Measurements from ENCODE around the gene PDZD2.
"Not testable (repeated sequence)": the region's sequence is repeated elsewhere in the genome, so short reads cannot be mapped to it uniquely, and the experiment has no call there.

Gene PDZD2

DNA sequence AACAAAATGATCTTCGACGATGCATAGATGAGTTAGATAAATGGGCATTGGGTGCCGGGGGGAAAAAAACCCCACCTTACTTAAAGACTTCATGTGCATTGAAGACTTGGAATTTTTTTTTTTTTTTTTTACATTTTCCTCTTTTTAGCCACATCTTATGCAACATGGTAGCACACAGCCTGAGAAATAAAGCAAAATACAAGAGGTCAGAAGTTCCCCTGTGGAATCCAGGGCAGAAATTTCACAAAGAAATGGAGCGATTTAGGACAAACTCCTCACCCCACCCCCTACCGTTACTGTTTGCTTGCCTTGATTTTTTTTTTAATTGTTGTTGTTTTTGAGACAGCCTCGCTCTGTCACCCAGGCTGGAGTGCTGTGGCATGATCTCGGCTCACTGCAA is 382.0 kb downstream of the PDZD2 start:
- DNase-seq = no peak

DNA sequence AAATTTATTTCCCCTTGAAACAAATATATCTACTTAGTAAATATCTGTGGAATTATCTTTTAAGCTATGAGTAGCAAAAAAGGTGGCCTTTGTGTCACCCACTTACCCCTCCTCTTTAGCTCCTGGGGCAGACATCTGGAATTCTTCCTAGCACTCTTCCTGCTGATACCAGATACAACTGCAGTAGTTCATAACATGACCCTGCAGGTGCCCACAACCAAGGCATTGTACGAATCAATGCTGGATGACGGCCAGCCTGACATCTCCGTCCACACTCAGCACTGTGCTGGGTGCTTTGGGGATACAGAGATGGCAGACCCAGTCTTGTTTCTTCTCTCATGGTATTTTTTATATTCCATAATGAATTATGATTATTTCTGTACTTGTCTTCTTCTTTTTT is 382.8 kb downstream of the PDZD2 start:
- DNase-seq = no peak

- no peak for DNase-seq
Measured at GRCh38 chr5:32022638-32023037, 383.7 kb downstream of the PDZD2 start.

- no peak for DNase-seq
Measured at GRCh38 chr5:32023816-32024215, 384.9 kb downstream of the PDZD2 start.

- DNase-seq = no peak
Measured at GRCh38 chr5:32024751-32025150, 385.8 kb downstream of the PDZD2 start.

GRCh38 chr5:32027093-32027716 is 388.3 kb downstream of the PDZD2 start:
- DNase-seq = no peak

- DNase-seq = no peak
Measured at GRCh38 chr5:32027717-32028458, 389.0 kb downstream of the PDZD2 start.

DNA sequence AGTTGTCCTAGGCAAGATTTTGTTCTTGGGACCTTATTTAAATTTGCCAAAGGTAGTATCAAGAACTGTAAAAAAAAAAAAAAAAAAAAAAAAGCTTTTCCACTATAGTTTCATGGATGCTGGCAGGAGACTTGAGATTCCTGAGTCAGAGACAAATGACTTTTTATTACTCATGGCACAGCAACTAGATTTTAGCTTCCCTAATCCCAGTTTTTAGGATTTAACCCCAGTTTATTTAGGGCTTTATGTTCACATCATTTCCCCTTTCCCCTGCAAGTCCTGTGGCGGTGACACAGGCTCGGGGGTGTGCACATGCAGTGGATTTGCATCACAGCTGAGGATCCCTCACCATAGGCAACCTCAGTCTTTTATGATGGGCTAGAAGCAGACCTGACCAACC is 390.3 kb downstream of the PDZD2 start:
- no peak for DNase-seq

- DNase-seq = no peak
Measured at GRCh38 chr5:32029781-32030180, 390.9 kb downstream of the PDZD2 start.

- no peak for DNase-seq
Measured at GRCh38 chr5:32030222-32030621, 391.3 kb downstream of the PDZD2 start.

- no peak for DNase-seq
Measured at GRCh38 chr5:32030686-32031085, 391.8 kb downstream of the PDZD2 start.

DNA sequence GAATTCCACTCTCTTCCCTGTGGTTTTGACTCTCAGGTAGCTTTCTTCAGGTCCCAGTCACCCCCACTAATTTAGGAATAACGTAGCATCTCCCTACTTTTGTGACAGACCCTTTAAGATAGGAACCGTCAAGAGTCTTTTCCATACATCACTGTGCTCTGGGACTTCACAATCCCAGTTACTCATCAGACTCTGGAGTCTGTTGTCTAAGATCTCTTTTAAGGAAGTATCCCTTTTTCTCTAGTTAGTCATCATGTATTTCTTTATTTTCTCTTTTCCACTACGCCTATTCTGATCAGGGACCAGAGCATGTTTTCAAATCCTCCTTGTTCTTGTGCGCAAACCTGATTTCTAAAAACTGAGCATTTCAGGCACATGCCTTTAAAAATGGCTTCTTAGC is 392.2 kb downstream of the PDZD2 start:
- DNase-seq = no peak

DNA sequence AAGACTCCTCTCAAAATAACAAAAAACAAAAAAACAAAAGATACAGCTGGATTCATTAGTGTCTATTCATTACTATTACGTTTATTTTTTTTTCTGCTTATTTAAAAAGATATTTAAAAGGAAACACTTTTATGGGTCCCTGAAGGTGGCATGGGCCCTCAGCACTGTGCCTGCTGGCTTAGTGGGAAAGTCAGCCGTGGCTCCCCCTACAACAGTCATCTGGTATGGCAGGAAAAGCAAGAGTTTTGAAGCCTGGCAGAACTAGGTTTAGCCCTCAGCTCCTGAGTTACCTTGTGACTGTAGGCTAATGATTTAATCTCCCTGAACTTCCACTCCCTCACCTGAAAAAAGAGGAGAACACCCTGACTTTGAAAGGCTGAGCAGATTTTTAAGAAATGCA is 399.6 kb downstream of the PDZD2 start:
- DNase-seq = no peak

DNA sequence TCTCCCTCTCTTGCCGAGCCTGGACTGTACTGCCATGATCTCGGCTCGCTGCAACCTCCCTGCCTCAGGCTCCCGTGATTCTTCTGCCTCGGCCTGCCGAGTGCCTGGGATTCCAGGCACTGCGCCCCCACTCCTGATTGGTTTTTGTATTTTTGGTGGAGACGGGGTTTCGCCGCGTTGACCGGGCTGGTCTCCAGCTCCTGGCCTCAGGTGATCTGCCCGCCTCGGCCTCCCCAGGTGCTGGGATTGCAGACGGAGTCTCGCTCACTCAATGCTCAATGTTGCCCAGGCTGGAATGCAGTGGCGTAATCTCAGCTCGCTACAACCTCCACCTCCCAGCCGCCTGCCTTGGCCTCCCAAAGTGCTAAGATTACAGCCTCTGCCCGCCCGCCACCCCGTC is 400.2 kb downstream of the PDZD2 start:
- not testable (repeated sequence) for DNase-seq

DNA sequence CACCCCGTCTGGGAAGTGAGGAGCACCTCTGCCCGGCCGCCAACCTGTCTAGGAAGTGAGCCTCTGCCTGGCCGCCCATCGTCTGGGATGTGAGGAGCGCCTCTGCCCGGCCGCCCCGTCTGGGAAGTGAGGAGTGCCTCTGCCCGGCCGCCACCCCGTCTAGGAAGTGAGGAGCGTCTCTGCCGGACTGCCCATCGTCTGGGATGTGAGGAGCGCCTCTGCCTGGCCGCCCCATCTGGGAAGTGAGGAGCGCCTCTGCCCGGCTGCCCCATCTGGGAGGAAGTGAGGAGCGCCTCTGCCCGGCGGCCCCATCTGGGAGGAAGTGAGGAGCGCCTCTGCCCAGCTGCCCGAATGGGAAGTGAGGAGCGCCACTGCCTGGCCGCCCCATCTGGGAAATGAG is 400.7 kb downstream of the PDZD2 start:
- not testable (repeated sequence) for DNase-seq

DNA sequence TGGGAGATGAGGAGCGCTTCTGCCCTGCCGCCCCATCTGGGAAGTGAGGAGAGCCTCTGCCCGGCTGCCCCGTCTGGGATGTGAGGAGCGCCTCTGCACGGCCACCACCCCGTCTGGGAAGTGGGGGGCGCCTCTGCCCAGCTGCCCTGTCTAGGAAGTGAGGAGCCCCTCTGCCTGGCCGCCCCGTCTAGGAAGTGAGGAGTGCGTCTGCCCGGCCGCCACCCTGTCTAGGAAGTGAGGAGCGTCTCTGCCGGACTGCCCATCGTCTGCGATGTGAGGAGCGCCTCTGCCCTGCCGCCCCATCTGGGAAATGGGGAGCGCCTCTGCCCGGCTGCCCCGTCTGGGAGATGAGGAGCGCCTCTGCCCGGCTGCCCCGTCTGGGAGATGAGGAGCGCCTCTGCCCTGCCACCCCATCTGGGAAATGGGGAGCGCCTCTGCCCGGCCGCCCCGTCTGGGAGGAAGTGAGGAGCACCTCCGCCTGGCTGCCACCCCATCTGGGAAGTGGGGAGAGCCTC is 401.3 kb downstream of the PDZD2 start:
- not testable (repeated sequence) for DNase-seq

DNA sequence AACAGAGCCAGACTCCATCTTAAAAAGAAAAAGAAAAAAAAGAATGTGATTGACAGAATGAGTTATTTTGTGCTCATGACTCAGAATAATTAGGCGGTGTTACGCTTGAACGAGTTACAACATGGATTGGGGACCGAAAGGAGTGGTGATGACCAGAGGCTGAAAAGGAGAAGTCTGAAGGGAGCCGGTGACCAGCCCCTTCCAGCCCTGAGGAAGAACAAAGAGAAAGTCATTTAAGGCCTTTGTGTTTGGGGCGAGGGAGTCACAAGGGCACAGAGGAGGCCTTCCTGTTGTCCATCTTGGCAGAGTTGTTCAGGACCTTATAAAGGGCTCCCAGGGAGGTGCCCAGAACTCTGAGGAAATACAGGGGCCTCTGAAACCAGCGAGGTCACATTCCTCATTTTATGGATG is 403.6 kb downstream of the PDZD2 start:
- no peak for DNase-seq

- DNase-seq = no peak
Measured at GRCh38 chr5:32043105-32043504, 404.2 kb downstream of the PDZD2 start.

GRCh38 chr5:32044434-32044833 is 405.5 kb downstream of the PDZD2 start:
- DNase-seq = no peak

DNA sequence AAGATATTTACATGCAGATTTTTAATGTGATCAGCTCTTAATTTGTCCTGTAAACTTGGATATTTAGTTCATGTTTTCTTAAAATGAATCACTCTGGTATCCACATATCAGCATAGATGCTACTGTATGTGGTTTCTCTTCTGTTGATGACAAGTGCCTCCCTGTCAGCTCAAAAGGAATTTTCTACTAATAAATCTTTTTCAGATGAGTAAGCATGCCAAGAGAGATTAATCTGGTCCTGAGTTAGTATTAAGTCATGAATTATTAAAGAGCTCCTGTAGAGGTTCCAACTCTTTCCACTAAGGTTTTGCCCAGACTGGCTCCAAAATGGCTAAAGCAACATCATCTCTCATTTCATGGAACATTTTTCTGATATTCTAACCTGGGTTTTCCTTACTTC is 406.0 kb downstream of the PDZD2 start:
- no peak for DNase-seq

DNA sequence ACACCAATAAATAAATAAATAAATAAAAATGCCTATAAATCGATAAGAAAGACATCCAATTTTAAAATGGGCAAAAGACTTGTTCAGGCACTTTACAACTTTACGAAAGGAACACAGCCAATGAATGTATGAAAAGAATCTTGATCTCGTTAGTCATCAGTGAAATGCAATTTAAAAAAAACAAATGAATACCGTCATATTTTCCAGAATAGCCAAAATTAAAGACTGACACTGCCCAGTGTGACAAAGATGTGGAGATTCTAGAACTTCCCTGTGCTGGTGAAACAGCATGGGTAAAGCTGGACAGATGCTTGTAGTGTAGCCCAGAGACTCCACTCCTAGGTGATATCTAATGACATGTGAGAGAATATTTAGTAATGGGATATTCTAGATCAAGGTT is 408.1 kb downstream of the PDZD2 start:
- no peak for DNase-seq

DNA sequence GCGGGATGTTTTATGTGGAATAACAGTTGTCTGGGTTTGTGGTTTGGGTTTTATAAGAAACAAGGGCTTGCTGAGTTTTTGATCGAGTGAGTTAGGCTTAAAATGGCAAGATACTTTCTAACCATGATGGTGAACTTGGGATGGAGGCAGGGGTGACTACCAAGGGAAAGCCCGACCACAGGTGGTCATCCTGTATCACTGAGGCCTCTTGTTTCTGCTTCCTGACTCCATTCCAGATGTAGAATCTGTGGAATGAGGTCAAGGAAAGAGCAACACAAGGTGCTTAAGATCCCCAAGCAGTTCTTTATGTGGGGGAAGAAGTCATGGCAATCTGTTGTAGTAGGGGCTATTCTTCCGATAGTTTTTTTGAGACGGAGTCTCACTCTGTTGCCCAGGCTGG is 412.9 kb downstream of the PDZD2 start:
- DNase-seq = no peak

- no peak for DNase-seq
Measured at GRCh38 chr5:32055891-32056866, 417.2 kb downstream of the PDZD2 start.
